HG02759 (cell line): Measurements from ENCODE around the gene CDCP1.
A peak's percentile ranks its signal among the peaks of the same experiment; 100 is the strongest.
"Not testable (repeated sequence)": the region's sequence is repeated elsewhere in the genome, so short reads cannot be mapped to it uniquely, and the experiment has no call there.

Source experiments
- ATAC-seq: cut with Tn5 transposase; IDR thresholded peaks from one replicate; pipeline ENCODE4 v1.9.1; 2021; ENCODE audit warnings: mild to moderate bottlenecking, moderate library complexity; ENCODE audit not compliant: unreplicated experiment

CDCP1 gene

DNA sequence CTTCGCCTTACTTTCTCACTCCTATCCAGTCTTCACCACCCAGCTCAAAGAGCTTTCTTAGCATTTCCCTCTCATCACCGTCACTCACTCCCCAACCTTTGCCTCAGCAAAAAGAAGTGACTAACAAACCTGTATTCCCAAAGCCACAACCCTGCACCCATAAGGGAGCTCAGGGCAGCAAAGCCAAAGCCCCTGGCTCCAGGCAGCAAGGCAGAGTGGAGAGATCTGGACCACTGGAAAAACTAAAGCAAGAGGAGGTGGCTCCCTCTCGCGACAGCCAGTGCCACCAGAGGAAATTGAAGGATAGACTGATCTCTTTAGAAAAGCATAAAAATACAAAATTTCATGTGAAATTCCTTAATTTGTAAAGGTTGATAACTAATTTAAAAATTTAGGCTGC lies 25.1 kb upstream of the CDCP1 start:
- no peak for ATAC-seq

DNA sequence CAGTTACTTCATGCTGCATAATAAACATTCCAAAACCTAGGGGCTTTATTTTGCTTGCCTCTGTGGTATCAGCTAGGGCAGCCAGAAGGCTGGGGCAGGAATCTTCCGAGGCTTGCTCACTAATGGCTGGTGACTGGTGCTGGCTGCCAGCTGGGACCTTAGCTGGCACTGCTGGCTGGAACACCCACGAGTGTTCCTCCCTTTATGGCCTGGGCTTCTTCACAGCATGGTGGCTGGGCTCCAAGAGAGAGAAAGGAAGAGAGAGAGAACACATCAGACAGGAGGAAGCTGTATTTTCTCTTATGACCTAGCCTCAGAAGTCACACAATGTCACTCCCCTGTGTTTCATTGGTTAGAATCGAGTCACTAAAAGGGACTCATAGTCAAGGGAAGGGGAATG lies 23.9 kb upstream of the CDCP1 start:
- ATAC-seq = no peak

- no peak for ATAC-seq
Observed at GRCh38 chr3:45169125-45169904, 23.1 kb upstream of the CDCP1 start.

DNA sequence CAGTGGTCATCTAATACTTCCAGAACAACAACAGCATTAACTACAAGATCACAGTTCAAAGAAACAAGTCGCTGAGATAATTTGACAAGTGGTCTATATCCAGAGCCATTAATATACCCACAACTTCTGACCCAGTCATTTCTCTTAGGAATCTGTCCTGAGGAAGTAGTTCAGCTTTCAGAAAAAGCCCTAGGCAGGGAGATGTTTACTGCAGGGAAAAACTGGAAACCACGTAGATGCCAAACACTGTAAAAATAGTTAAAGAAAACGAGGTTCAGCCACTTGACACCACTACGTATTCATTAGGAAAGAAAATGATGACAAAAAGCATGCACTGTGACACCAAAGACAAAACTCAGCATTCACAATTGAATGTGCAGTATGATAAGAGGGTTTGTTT lies 22.3 kb upstream of the CDCP1 start:
- ATAC-seq = no peak

DNA sequence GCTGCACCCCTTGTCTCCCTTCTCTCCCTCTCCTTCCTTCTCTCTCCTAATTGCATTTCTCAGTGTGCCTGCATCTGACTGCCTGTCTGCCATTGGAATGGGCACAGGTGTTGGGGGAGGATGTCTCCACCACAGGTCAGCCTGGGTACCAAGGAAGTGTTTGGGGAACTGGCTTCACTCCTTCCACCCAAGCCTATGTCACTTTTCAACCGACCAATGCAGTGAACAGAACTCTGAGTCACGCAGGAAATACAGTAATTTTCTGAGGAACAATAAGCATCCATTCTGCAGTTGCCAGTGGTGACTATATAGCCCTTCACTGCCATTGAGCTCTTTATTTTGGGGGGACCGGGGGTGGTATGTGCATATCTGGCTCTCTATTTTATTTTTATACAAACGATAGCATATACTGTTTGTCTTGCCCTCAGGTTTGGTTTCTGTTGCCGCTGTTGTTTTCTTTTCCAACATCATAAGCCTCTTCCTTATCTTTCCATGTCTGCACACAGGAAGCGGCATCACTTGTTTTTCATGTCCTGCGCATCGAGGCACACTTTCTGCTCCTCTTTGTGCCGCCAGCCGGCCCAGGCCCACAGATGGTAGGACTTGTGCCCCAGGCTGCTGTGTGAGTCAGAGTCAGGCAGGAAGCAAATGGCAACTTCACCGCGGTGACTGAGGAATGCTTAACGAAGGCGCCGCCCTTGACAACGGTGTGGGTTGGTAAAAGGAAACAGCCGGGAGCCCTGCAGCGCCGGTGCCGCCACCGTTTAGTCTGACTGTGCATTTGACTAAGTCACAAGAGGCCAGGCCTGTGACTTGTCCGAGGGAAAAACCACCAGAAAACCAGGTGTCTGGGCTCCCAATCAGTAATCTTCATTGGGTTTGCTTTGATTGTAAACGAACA lies 21.1 kb upstream of the CDCP1 start:
- ATAC-seq = peak; percentile 90

DNA sequence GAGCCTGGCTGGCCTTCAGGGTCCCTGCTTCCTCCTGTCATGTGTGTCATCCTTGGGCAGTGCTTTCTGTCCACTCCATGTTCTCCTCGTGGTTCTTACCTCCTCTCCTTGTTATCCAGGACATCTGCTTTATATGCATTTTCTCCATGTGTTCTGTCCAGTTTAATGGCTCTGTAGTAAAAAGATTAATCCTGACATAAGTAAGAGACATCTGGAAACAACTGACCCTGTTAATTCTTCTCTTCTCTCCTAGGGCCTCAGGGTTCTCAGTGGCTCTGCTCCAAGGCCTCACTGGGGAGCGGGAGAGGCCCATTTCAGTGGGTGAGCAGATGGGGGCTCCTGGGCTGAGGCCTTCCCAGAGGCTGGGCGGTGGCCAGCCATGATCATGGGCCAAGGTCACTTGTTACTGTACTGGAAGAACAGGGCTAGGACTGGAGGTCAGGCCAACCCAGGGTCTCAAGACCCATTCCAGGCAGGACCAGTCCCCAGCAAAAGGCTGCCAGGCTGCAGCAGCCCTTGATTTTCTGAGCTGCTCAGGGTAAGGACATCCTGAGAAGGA lies 20.2 kb upstream of the CDCP1 start:
- no peak for ATAC-seq

- no peak for ATAC-seq
Observed at GRCh38 chr3:45165497-45166283, 19.5 kb upstream of the CDCP1 start.

DNA sequence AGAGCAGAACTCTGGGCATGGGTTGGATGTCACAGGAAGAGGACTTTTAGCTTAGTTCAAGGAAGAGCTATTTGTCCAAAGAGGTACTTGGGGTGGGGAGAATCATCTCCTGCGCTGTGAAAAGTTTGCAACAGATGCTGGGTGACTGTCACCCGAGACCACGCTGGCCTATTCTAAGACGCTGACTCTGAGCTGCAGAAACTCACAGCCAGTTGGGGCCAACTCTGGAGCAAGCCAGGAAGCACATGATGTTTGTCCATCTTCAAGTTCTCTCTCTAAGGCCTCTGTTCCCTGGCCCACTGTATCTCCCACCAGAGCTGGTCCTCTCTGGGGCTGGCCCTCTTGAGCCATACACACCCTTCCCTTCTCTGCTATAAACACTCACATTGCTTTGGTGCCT lies 17.9 kb upstream of the CDCP1 start:
- no peak for ATAC-seq

DNA sequence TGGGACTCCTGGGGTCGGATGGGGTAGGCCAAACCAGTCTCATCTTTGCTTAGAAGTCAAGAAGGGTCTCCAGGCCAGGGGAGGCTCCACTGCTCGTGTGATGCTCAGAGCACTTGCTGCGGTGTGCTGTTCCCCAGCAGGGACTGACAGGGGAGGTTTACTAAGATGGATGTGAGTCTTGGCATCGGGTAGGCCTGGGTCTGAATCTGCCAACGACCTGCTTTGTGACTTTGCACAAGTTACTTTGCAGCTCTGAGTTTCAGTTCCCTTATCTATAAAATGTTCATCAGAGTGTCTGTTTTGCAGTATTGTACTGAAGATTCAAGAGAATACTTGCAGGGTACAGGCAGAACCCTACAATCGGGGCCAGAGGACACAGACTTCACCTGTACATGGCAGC lies 17.3 kb upstream of the CDCP1 start:
- ATAC-seq = peak; percentile 52

GRCh38 chr3:45154641-45155147 lies 8.5 kb upstream of the CDCP1 start:
- ATAC-seq = no peak

- ATAC-seq = no peak
Observed at GRCh38 chr3:45153658-45154437, 7.7 kb upstream of the CDCP1 start.

DNA sequence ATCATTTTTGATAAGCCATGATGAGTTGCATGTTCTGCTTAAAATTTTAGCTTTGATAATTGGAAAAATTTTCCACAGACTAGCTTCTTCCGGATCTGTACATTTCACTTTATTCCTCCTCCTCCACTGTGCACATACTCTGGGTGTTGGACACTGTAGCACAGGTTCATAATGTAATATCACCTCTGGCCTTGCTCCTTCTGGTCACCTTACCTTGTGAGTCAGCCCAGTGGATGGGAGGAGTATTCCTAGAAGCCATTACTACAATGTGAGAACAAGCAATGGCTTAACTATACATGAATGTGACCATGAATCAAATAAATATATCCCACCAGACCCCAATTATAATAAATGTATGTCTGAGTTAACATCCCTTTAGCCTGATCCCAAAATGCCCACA lies 6.1 kb upstream of the CDCP1 start:
- no peak for ATAC-seq

GRCh38 chr3:45151100-45151499 lies 4.9 kb upstream of the CDCP1 start:
- ATAC-seq = no peak

GRCh38 chr3:45148921-45149320 lies 2.7 kb upstream of the CDCP1 start:
- no peak for ATAC-seq

GRCh38 chr3:45145223-45145622 lies 955 bp downstream of the CDCP1 start:
- no peak for ATAC-seq

DNA sequence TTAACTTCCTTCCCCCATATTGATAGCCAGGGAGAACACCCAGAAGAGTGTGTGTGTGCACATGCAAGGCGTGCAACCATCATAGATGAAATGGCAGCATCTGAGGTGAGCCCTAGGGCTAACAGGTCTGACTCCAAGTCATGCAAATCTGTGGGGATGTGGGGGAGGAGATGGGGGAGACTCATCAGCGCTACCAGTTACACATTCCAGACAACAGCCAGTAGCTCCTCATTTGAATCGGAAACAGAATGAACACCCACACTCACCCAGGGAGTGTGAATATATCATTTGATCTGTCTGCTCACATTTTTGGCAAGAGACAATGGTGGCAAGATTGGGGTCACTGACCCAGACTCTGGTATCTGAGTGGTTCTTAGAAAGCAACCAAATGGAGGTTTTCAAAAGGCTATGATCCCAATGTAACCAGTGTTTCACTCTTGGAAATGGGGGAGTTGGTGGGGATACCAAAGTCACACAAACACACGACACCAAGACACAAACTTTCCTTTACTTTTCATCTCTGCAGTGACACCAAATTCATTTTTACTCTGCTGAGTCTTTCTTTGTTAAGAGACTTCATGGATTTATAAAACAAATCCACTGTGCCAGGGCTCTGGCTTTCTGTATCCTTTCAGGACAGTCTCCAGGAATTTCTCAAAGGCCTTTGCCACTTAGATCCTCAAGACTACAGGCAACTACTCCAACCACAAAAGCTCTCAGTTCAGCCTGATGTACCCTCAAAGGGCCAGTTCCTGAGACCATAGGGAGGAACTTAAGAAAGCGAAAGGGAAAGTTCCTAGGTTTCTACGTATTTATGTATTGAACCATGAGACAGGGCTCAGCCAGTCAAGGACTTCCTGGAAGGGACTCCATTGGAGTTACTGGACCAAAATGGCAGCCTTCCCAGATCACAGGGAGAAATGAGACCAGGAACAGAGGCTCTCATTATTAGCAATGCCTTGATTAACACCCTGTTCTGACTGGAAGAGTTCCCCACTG lies 2.2 kb downstream of the CDCP1 start:
- ATAC-seq = no peak

DNA sequence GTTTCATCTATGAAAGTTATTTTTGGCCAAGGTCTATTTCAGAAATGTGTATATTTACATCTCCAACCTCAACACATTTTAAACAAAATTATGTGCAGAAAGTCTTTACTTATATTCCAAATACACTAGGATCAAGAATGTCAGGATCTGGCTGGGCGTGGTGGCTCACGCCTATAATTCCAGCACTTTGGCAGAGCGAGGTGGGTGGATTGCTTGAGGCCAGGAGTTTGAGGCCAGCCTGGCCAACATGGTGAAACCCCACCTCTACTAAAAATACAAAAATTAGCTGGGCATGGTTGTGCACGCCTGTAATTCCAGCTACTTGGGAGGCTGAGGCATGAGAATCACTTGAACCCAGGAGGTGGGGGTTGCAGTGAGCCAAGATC lies 5.4 kb downstream of the CDCP1 start:
- ATAC-seq = not testable (repeated sequence)

GRCh38 chr3:45140141-45140769 lies 5.9 kb downstream of the CDCP1 start:
- no peak for ATAC-seq
